ENCODE results near the gene ANKS3. TPM values are rescaled to one million over a fixed set of nuclear protein-coding genes. Genes with fewer than 3 reads are reported as not detected.

Gene ANKS3
- polyA plus RNA-seq, 3 donors = 0.59 to 13.7 (median 0.95) TPM

DNA sequence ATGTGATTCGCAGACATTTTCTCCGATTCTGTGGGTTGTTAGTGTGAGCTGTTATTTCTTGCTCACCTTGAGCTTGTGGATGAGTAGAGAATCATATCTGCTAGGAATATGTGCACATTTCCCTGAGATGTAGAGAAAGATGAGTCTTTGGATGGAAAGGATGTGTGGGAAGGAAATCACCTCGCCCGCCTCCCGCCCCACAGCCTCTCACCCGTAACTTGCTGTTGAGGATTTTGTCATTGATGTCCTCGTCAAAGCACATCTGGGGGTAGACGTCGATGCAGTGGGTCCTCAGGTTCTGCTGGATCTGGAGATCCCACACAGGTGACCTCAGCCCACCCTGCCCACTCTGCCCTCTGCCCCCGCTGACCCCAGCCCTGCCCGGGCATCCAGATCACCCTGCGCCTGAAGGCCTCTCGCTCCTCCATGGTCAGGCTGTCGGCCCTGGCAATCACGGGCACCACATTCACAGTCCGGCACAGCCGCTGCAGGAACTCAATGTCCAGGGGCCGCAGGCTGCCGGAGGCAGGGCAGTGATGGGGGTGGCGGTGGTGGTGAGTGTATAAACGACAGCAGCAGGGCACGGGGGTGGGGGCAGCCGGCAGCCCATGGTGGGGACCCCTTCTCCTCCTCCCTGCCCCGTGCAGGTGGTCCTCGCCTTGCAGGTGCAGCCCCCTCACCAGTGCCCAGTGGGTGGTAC is 49.3 kb upstream of the ANKS3 start:
- H3K4me1 Mint-ChIP-seq = peaks cover 24% of the 10 kb centered on the region
- no peaks in the 10 kb centered on the region for H3K9me3 Mint-ChIP-seq
- H3K4me3 ChIP-seq (replicated peaks in 1 of 3; ENCODE audit: low read depth in 2 of 3, low read length in 3 of 3) = no peak overlapping the region
- H3K4me2 ChIP-seq (replicated peaks; ENCODE audit: extremely low read depth, low read length, poor library complexity, severe bottlenecking) = no peak overlapping the region
- H3K4me3 Mint-ChIP-seq = no peak overlapping the region
- H3K9me3 ChIP-seq (replicated peaks in 1 of 2; ENCODE audit: control insufficient read depth in 1 of 2, insufficient read depth in 1 of 2, low read length in 2 of 2) = no peaks in the 10 kb centered on the region
- H3K36me3 ChIP-seq (replicated peaks in 1 of 2; ENCODE audit: control insufficient read depth in 1 of 2, insufficient read depth in 2 of 2, low read length in 2 of 2) = no peaks in the 10 kb centered on the region
- 93% methylated on average over 18 of the region's 25 CpGs for WGBS (ENCODE audit: insufficient coverage)
- intact Hi-C loops (cut with micrococcal nuclease) = no loop called here
- H3K27me3 ChIP-seq (ENCODE audit: control insufficient read depth in 2 of 2, insufficient read depth in 2 of 2, low read length in 2 of 2) = no peaks in the 10 kb centered on the region
- H3K9ac ChIP-seq (ENCODE audit: insufficient read depth, low read length, poor library complexity, severe bottlenecking) = no peak overlapping the region
- H3K36me3 Mint-ChIP-seq = no peaks in the 10 kb centered on the region
- peak overlapping the region in 2 of 7 donors; percentile 10 to 89 for H3K27ac Mint-ChIP-seq
- H3K4me1 ChIP-seq (ENCODE audit: control insufficient read depth in 1 of 2, insufficient read depth in 2 of 2, low read length in 2 of 2) = peaks cover 13 to 17% of the 10 kb centered on the region in 2 donors
- H4K20me1 ChIP-seq (ENCODE audit: insufficient read depth, low read length) = no peaks in the 10 kb centered on the region
- H3K27ac ChIP-seq (ENCODE audit: low read depth in 1 of 2, low read length in 2 of 2) = no peak overlapping the region
- DNase-seq = no peak
- no peak overlapping the region for H2AFZ ChIP-seq (ENCODE audit: insufficient read depth, low read depth, low read length, poor library complexity, severe bottlenecking)
- H3K79me2 ChIP-seq (ENCODE audit: insufficient read depth, low read length) = no peaks in the 10 kb centered on the region
- TF ChIP-seq, protein P1, sequence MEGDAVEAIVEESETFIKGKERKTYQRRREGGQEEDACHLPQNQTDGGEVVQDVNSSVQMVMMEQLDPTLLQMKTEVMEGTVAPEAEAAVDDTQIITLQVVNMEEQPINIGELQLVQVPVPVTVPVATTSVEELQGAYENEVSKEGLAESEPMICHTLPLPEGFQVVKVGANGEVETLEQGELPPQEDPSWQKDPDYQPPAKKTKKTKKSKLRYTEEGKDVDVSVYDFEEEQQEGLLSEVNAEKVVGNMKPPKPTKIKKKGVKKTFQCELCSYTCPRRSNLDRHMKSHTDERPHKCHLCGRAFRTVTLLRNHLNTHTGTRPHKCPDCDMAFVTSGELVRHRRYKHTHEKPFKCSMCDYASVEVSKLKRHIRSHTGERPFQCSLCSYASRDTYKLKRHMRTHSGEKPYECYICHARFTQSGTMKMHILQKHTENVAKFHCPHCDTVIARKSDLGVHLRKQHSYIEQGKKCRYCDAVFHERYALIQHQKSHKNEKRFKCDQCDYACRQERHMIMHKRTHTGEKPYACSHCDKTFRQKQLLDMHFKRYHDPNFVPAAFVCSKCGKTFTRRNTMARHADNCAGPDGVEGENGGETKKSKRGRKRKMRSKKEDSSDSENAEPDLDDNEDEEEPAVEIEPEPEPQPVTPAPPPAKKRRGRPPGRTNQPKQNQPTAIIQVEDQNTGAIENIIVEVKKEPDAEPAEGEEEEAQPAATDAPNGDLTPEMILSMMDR (IDR thresholded peaks at IDR 0.05) = no peak
- peaks cover 1 to 4% (median 3%) of the 10 kb centered on the region in 3 donors for H3K27me3 Mint-ChIP-seq (ENCODE audit: low read depth in 3 of 3)

GRCh38 chr16:4780235-4780634 is 46.2 kb upstream of the ANKS3 start:
- H3K4me1 ChIP-seq (ENCODE audit: control insufficient read depth in 1 of 2, insufficient read depth in 2 of 2, low read length in 2 of 2) = peaks cover 15 to 17% of the 10 kb centered on the region in 2 donors
- WGBS (ENCODE audit: insufficient coverage) = 100% methylated on average over 2 of the region's 4 CpGs
- peaks cover 0 to 2% (median 0%) of the 10 kb centered on the region in 7 donors for H3K9me3 Mint-ChIP-seq

More at GRCh38 chr16:4780235-4780634, 46.2 kb upstream of the ANKS3 start:
- no peaks in the 10 kb centered on the region for H3K79me2 ChIP-seq (ENCODE audit: insufficient read depth, low read length)
- H3K9me3 ChIP-seq (replicated peaks in 1 of 2; ENCODE audit: control insufficient read depth in 1 of 2, insufficient read depth in 1 of 2, low read length in 2 of 2) = no peaks in the 10 kb centered on the region
- H2AFZ ChIP-seq (ENCODE audit: insufficient read depth, low read depth, low read length, poor library complexity, severe bottlenecking) = no peak overlapping the region
- no peaks in the 10 kb centered on the region for H4K20me1 ChIP-seq (ENCODE audit: insufficient read depth, low read length)
- Mint-ChIP-seq H3K27me3 (ENCODE audit: low read depth in 3 of 3) (peaks cover 0 to 4% (median 2%) of the 10 kb centered on the region in 3 donors), H3K4me3 (no peak overlapping the region), H3K4me1 (peaks cover 30% of the 10 kb centered on the region), H3K27ac (no peak overlapping the region), H3K36me3 (no peaks in the 10 kb centered on the region)
- no peak overlapping the region for H3K4me2 ChIP-seq (replicated peaks; ENCODE audit: extremely low read depth, low read length, poor library complexity, severe bottlenecking)
- DNase-seq = peak in 2 of 3 donors; percentile 15 to 48
- intact Hi-C loops (cut with micrococcal nuclease) = no loop called here
- H3K27me3 ChIP-seq (ENCODE audit: control insufficient read depth in 2 of 2, insufficient read depth in 2 of 2, low read length in 2 of 2) = no peaks in the 10 kb centered on the region
- no peak overlapping the region for H3K27ac ChIP-seq (ENCODE audit: low read depth in 1 of 2, low read length in 2 of 2)
- H3K4me3 ChIP-seq (replicated peaks in 1 of 3; ENCODE audit: low read depth in 2 of 3, low read length in 3 of 3) = no peak overlapping the region
- no peak overlapping the region for H3K9ac ChIP-seq (ENCODE audit: insufficient read depth, low read length, poor library complexity, severe bottlenecking)
- no peaks in the 10 kb centered on the region for H3K36me3 ChIP-seq (replicated peaks in 1 of 2; ENCODE audit: control insufficient read depth in 1 of 2, insufficient read depth in 2 of 2, low read length in 2 of 2)
- TF ChIP-seq, protein P1 (IDR thresholded peaks at IDR 0.05) = no peak
